Body of pancreas (tissue), 4 donors: ENCODE results near the gene DAZAP2.

ENCODE experiments used
- POLR2A ChIP-seq, 3 donors: fragments of 450-650 bp; IDR thresholded peaks; one replicate each; pipeline ENCODE4 v1.6.1; 2016; ENCODE audit warnings: antibody characterized with exemption in 3 of 3, mild to moderate bottlenecking in 2 of 3
- TF ChIP-seq, protein P1 (sequence below), 7 experiments: fragments of 450-650 bp in 4 of 7; fragments of 200-600 bp in 3 of 7; sonication (generic) in 3 of 7; IDR thresholded peaks; one replicate each; pipeline ENCODE4 v1.5.1; 2016 to 2019; ENCODE audit warnings: antibody characterized with exemption in 7 of 7

DNA sequence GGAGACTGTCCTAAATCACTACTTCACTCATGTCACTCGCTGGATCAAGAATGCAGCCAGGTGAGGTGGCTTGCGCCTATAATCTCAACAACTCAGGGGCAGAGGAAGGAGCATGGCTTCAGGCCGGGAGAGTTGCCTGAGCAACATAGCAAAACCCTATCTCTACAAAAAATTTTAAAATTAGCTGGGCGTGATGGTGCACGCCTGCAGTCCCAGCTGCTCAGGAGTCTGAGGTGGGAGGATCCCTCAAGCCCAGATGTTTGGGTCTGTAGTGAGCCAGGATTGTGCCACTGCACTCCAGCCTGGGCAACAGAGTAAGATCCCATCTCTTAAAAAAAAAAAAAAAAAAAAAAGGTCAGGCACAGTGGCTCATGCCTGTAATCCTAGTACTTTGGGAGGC, 25.7 kb downstream of the DAZAP2 start:
- TF ChIP-seq, protein P1, sequence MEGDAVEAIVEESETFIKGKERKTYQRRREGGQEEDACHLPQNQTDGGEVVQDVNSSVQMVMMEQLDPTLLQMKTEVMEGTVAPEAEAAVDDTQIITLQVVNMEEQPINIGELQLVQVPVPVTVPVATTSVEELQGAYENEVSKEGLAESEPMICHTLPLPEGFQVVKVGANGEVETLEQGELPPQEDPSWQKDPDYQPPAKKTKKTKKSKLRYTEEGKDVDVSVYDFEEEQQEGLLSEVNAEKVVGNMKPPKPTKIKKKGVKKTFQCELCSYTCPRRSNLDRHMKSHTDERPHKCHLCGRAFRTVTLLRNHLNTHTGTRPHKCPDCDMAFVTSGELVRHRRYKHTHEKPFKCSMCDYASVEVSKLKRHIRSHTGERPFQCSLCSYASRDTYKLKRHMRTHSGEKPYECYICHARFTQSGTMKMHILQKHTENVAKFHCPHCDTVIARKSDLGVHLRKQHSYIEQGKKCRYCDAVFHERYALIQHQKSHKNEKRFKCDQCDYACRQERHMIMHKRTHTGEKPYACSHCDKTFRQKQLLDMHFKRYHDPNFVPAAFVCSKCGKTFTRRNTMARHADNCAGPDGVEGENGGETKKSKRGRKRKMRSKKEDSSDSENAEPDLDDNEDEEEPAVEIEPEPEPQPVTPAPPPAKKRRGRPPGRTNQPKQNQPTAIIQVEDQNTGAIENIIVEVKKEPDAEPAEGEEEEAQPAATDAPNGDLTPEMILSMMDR (IDR thresholded peaks at IDR 0.05): no peak
- no peak for TF ChIP-seq POLR2A (IDR thresholded peaks at IDR 0.05)
